Measurements from ENCODE around the gene UBN1.

UBN1 gene

DNA sequence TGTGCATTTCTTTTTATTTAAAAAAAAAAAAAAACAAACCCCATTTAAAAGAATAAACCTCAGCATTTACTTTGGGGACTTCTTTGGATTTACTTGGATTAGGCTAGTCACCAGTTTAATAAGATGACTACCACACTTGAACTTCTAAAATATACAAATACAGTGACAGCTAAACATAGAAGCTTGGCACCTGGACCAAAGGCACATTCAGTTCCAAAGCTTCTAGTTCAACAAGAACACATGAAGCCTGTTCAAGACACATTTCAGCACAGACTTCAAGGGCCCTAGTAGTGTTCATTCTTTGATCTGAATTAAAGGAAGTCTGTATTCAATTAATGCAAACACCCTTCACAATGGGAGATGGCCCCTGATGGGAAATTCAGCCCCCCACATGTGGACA is 33.2 kb upstream of the UBN1 start:
- no peak for TF ChIP-seq EZH2 (IDR thresholded peaks at IDR 0.05; ENCODE audit: borderline replicate concordance, low read depth, low read length, severe bottlenecking)
- TF ChIP-seq, protein P1, sequence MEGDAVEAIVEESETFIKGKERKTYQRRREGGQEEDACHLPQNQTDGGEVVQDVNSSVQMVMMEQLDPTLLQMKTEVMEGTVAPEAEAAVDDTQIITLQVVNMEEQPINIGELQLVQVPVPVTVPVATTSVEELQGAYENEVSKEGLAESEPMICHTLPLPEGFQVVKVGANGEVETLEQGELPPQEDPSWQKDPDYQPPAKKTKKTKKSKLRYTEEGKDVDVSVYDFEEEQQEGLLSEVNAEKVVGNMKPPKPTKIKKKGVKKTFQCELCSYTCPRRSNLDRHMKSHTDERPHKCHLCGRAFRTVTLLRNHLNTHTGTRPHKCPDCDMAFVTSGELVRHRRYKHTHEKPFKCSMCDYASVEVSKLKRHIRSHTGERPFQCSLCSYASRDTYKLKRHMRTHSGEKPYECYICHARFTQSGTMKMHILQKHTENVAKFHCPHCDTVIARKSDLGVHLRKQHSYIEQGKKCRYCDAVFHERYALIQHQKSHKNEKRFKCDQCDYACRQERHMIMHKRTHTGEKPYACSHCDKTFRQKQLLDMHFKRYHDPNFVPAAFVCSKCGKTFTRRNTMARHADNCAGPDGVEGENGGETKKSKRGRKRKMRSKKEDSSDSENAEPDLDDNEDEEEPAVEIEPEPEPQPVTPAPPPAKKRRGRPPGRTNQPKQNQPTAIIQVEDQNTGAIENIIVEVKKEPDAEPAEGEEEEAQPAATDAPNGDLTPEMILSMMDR (IDR thresholded peaks at IDR 0.05; ENCODE audit: borderline replicate concordance, extremely low read depth, low read length, poor library complexity, severe bottlenecking): no peak
- no peaks in the 10 kb centered on the region for H3K9me3 ChIP-seq (ENCODE audit: insufficient read depth, low read length, severe bottlenecking)
- no peaks in the 10 kb centered on the region for H3K27me3 ChIP-seq (ENCODE audit: insufficient read depth, low read length, poor library complexity)
- no peak overlapping the region for H3K9ac ChIP-seq (ENCODE audit: low read depth, low read length)
- DNase-seq (no peak), ATAC-seq (ENCODE audit: insufficient read depth, low read depth) (no peak)
- H2AFZ ChIP-seq (ENCODE audit: low read depth, low read length): no peak overlapping the region
- H3K4me2 ChIP-seq (ENCODE audit: insufficient read depth, low read length): no peak overlapping the region
- H3K79me2 ChIP-seq (ENCODE audit: insufficient read depth, low read length): no peaks in the 10 kb centered on the region
- H3K4me3 ChIP-seq (ENCODE audit: low read depth in 1 of 2, low read length in 2 of 2): no peak overlapping the region
- H3K4me1 ChIP-seq (ENCODE audit: insufficient read depth, low read length): no peaks in the 10 kb centered on the region
- H3K27ac ChIP-seq (ENCODE audit: low read length): no peak overlapping the region
- H4K20me1 ChIP-seq (ENCODE audit: insufficient read depth, low read length): peaks cover 2% of the 10 kb centered on the region; the same call in 1 of the 2 replicates
- H3K36me3 ChIP-seq (ENCODE audit: insufficient read depth, low read length): peaks cover 76% of the 10 kb centered on the region

DNA sequence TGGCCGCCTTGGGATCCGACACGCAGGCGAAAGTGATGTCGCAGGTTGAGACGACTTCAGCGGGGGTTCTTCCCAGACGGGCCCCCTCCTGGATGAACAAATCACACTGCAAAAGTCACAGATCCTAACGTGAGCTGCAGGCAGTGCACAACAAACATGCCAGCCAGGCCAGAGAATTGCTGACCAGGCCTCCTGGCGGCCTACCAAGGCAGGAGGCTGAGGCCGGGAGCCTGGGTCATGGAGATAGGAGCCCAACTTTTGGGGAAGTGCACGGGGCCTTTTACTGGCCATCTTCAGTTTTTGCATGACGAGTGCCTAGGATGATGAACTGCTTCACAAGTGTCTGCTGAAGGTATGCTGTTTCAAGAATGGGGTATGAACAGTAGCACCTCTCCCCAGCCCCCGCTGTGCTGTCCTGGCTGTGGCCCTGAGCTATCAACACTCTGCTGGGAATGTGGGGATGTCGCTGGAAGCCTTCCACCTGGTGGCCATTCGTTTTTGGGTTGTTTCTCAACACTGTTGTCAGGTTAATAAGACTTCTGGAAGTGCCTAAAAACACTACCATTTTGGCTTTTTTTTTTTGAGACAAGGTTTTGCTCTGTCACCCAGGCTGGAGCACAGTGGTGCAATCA is 32.6 kb upstream of the UBN1 start:
- Histone ChIP-seq H4K20me1 (ENCODE audit: insufficient read depth, low read length) (peaks cover 4% of the 10 kb centered on the region; the same call in 1 of the 2 replicates), H3K4me3 (ENCODE audit: low read depth in 1 of 2, low read length in 2 of 2) (no peak overlapping the region), H3K36me3 (ENCODE audit: insufficient read depth, low read length) (peaks cover 75% of the 10 kb centered on the region), H3K27me3 (ENCODE audit: insufficient read depth, low read length, poor library complexity) (no peaks in the 10 kb centered on the region), H3K79me2 (ENCODE audit: insufficient read depth, low read length) (no peaks in the 10 kb centered on the region), H2AFZ (ENCODE audit: low read depth, low read length) (no peak overlapping the region), H3K9me3 (ENCODE audit: insufficient read depth, low read length, severe bottlenecking) (no peaks in the 10 kb centered on the region), H3K4me1 (ENCODE audit: insufficient read depth, low read length) (no peaks in the 10 kb centered on the region), H3K27ac (ENCODE audit: low read length) (no peak overlapping the region), H3K9ac (ENCODE audit: low read depth, low read length) (no peak overlapping the region), H3K4me2 (ENCODE audit: insufficient read depth, low read length) (no peak overlapping the region)
- no peak for DNase-seq
- TF ChIP-seq EZH2 (IDR thresholded peaks at IDR 0.05; ENCODE audit: borderline replicate concordance, low read depth, low read length, severe bottlenecking): no peak
- ATAC-seq (ENCODE audit: insufficient read depth, low read depth): no peak

DNA sequence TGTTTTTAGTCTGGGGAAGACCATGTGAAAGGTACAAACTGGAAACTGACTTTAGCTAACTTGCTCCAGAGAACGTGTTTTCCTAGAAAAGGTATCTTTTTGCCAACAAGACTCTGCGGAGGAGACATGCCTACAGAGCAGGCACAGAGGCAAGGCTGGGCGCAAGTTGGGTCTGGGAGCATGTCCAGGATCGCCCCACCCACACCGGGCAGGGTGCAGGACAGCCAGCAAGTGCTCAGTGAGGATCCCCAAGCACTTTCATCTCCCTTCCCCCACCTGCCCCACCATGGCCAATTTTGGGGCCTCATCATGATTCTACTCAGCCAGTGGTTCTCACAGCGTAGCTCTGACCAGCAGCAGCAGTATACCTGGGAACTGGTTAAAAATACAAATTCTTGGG is 26.6 kb upstream of the UBN1 start:
- Histone ChIP-seq H3K79me2 (ENCODE audit: insufficient read depth, low read length) (no peaks in the 10 kb centered on the region), H3K27ac (ENCODE audit: low read length) (no peak overlapping the region), H3K4me1 (ENCODE audit: insufficient read depth, low read length) (no peaks in the 10 kb centered on the region), H3K36me3 (ENCODE audit: insufficient read depth, low read length) (peaks cover 83% of the 10 kb centered on the region), H3K4me2 (ENCODE audit: insufficient read depth, low read length) (no peak overlapping the region), H3K4me3 (ENCODE audit: low read depth in 1 of 2, low read length in 2 of 2) (no peak overlapping the region), H4K20me1 (ENCODE audit: insufficient read depth, low read length) (peaks cover 10% of the 10 kb centered on the region; the same call in 1 of the 2 replicates), H3K27me3 (ENCODE audit: insufficient read depth, low read length, poor library complexity) (no peaks in the 10 kb centered on the region), H3K9ac (ENCODE audit: low read depth, low read length) (no peak overlapping the region), H2AFZ (ENCODE audit: low read depth, low read length) (no peak overlapping the region), H3K9me3 (ENCODE audit: insufficient read depth, low read length, severe bottlenecking) (no peaks in the 10 kb centered on the region)
- no peak for TF ChIP-seq EZH2 (IDR thresholded peaks at IDR 0.05; ENCODE audit: borderline replicate concordance, low read depth, low read length, severe bottlenecking)
- TF ChIP-seq, protein P1 (IDR thresholded peaks at IDR 0.05; ENCODE audit: borderline replicate concordance, extremely low read depth, low read length, poor library complexity, severe bottlenecking): no peak
- DNase-seq (no peak), ATAC-seq (ENCODE audit: insufficient read depth, low read depth) (no peak)

GRCh38 chr16:4825196-4825595 is 22.1 kb upstream of the UBN1 start:
- no peaks in the 10 kb centered on the region for H3K27me3 ChIP-seq (ENCODE audit: insufficient read depth, low read length, poor library complexity)
- H3K27ac ChIP-seq (ENCODE audit: low read length): no peak overlapping the region
- no peak overlapping the region for H3K4me2 ChIP-seq (ENCODE audit: insufficient read depth, low read length)
- no peak for ATAC-seq (ENCODE audit: insufficient read depth, low read depth)
- no peaks in the 10 kb centered on the region for H3K4me1 ChIP-seq (ENCODE audit: insufficient read depth, low read length)
- no peak overlapping the region for H3K9ac ChIP-seq (ENCODE audit: low read depth, low read length)
- peaks cover 6% of the 10 kb centered on the region; the same call in 1 of the 2 replicates for H4K20me1 ChIP-seq (ENCODE audit: insufficient read depth, low read length)
- H2AFZ ChIP-seq (ENCODE audit: low read depth, low read length): no peak overlapping the region
- no peak for DNase-seq
- H3K9me3 ChIP-seq (ENCODE audit: insufficient read depth, low read length, severe bottlenecking): no peaks in the 10 kb centered on the region
- TF ChIP-seq, protein P1 (IDR thresholded peaks at IDR 0.05; ENCODE audit: borderline replicate concordance, extremely low read depth, low read length, poor library complexity, severe bottlenecking): no peak
- no peak for TF ChIP-seq EZH2 (IDR thresholded peaks at IDR 0.05; ENCODE audit: borderline replicate concordance, low read depth, low read length, severe bottlenecking)
- peaks cover 86% of the 10 kb centered on the region for H3K36me3 ChIP-seq (ENCODE audit: insufficient read depth, low read length)
- H3K4me3 ChIP-seq (ENCODE audit: low read depth in 1 of 2, low read length in 2 of 2): no peak overlapping the region
- H3K79me2 ChIP-seq (ENCODE audit: insufficient read depth, low read length): no peaks in the 10 kb centered on the region

Measured in DND-41 (cell line).